Stimulated activated CD4-positive, alpha-beta T cell treated with anti-CD3 and anti-CD28 coated beads, Interleukin-12 subunit alpha, Interleukin-12 subunit beta, amount 100 ng/mL, for 4 hours (primary cell): ENCODE data around the gene PPM1M.

ENCODE experiments used
- DNase-seq: peaks from one replicate; pipeline ENCODE4 v3.0.0-alpha.2; 2020

PPM1M gene, protein sequence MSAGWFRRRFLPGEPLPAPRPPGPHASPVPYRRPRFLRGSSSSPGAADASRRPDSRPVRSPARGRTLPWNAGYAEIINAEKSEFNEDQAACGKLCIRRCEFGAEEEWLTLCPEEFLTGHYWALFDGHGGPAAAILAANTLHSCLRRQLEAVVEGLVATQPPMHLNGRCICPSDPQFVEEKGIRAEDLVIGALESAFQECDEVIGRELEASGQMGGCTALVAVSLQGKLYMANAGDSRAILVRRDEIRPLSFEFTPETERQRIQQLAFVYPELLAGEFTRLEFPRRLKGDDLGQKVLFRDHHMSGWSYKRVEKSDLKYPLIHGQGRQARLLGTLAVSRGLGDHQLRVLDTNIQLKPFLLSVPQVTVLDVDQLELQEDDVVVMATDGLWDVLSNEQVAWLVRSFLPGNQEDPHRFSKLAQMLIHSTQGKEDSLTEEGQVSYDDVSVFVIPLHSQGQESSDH

DNA sequence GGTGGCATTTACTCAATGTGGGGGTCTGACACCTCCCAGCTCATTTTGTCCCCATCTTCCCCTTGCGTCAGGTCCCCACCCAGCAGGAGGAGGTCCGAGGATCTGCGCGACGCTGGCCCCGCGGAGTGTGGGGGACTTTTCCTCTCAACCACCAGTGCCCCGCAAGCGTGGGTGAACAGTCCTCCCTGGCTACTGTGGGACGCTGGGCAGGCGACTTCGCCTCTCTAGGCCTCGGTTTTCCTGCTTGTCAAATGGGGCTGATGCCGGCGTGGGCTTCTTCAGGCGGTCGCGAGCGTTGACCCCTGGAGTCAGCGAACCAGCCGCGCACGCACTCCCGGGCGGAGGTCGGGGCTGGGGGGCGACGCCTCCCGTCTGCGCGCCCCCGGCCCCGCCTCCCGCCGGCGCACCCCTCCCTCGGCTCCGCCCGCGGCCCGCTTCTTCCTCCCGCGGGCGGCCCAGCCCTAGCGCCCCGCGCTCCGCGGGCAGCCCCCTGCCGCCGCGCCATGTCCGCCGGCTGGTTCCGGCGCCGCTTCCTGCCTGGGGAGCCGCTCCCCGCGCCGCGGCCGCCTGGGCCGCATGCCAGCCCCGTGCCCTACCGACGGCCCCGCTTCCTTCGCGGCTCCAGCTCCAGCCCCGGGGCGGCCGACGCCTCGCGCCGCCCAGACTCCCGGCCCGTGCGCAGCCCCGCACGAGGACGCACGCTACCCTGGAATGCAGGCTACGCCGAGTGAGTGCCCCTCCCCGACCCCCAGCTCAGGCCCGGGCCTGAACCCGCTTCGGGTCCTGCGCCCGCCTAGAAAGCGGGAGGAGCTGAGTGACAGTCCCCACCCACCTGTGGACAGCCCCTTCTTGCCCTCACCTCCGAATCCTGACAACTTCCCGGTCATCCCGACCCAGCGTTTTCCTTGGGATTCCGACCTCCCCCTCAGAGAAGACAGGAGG, at the start of gene PPM1M:
Gene PPM1M, plus strand, starts transcription at position 438 of the 942 bp plus-strand sequence. Its CDS starts 66 bp downstream, at position 504.
- DNase-seq, result peak; percentile 50

DNA sequence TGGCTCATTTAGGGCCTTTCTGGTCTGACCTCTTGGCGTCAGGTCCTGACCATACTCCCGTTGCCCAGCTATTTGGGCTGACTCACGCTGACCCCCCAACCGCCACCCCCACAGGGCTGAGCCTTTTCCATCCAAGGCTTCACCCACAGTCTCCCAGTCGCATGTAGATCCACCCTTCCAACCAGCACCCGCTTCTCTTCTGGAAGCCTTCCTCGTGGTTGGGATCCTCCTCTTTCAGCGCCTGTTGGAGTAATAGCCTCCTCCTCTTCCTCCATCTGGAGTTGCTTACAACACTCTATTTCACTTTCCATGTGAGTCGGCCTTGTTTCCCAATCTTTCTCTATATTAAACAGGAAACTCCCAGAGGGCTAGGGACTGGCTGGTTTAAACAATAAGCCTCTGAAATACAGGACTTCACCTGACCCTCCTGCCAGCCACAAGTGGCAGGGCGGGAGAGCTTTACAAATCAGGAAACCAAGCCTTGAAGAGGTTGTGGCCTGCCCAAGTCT, 49.7 kb upstream of the PPM1M start:
- DNase-seq, result no peak

DNA sequence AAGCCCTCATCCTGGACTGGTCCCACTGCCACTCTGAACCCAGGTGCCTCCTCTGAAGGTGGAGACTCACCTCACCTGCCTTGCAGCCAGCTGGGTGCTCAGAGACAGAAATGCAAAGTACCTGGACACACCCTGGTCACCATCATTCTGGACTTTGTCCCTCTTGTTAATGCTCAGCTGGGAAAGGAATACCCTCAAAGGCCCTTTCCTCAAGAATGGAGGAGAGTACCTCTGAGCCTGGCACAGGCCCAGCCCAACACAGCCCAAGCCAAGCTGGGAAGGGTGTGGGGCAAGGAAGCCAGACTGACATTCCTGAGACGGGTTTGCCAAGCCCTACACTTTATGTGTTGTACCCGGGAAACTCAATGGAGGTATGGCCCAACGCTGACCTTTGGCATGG, 48.6 kb upstream of the PPM1M start:
- DNase-seq, result no peak

DNA sequence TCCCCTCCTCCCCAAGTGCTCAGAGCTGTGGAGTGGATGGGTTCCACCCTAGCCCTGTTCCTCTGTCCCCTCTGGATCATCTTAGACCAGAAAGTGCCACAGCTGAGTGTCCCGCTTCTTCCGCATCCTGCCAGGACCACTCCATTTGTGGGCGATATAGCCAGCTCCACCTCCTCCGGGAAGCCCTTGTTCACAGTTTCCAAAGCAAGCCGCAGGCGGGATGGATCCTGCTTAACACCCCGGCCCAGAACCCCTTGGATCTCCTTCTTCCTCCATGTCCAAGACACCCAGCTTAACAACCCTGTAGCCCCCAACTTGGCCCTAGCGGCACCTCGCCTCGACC, 48.1 kb upstream of the PPM1M start:
- DNase-seq, result no peak

DNA sequence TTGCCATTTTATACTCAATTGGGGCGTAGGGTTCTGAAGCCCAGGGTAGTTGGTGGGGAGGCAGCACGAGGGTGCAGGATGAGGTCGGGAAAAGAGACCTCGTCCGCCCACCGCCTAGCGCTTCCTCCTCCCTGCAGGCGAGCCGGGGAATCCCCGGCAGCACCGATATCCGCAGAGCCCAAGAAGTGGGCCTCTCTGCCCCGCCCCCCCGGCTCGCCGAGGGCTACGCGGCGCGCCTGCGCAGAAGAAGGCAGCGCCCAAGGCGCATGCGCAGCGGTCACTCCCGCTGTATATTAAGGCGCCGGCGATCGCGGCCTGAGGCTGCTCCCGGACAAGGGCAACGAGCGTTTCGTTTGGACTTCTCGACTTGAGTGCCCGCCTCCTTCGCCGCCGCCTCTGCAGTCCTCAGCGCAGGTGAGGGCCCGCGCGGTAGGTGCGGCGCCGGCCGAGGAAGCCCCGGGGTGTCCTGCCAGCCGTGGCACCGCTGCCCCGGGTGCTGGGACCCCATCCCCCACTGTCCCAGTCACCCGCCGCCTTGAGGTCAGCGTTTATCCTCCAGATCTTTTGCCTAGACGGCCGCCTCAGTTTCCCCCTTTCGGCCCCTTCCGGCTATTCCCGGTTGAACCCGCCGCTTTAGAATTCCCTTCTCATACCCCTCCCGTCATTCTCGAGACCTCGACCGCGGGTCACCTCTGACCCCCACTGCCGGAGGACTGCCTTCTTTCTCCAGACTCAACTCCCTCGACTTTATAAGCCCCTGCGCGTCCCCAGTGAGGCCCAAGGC, 47.5 kb upstream of the PPM1M start, which contains the start of gene ALAS1:
Gene ALAS1, plus strand, starts transcription at position 319 of the 784 bp plus-strand sequence. CDS start 1,082 bp downstream, outside the sequence.
- DNase-seq, result peak; percentile 96

DNA sequence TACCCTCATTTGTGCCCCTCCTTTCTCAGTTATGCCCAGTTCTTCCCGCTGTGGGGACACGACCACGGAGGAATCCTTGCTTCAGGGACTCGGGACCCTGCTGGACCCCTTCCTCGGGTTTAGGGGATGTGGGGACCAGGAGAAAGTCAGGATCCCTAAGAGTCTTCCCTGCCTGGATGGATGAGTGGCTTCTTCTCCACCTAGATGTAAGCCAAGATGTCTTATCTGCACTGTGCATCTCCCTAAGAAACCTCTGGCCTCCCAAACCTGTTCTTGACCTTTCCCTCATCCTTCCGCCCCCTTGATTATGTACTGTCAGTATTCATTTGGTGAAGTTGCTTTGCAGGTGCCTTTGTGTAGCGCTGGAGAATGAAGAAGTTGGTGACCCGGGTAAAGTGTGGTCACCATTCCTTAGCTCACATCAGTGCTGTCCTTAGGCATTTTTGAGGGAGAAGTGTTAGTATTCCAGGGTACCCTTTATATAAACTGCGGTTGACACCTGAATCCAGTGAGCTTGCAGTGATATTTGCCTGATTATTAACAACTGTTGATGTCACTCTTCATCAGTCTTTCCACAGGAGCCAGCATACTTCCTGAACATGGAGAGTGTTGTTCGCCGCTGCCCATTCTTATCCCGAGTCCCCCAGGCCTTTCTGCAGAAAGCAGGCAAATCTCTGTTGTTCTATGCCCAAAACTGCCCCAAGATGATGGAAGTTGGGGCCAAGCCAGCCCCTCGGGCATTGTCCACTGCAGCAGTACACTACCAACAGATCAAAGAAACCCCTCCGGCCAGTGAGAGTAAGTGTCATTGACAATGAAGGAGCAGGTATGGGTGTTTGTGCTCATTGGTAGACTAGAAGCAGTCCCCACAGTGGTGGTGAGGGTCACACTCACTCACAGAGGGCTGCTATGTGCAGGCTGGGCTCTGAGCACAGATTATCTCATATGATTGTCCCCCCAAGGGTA, 46.6 kb upstream of the PPM1M start:
- no peak for DNase-seq

DNA sequence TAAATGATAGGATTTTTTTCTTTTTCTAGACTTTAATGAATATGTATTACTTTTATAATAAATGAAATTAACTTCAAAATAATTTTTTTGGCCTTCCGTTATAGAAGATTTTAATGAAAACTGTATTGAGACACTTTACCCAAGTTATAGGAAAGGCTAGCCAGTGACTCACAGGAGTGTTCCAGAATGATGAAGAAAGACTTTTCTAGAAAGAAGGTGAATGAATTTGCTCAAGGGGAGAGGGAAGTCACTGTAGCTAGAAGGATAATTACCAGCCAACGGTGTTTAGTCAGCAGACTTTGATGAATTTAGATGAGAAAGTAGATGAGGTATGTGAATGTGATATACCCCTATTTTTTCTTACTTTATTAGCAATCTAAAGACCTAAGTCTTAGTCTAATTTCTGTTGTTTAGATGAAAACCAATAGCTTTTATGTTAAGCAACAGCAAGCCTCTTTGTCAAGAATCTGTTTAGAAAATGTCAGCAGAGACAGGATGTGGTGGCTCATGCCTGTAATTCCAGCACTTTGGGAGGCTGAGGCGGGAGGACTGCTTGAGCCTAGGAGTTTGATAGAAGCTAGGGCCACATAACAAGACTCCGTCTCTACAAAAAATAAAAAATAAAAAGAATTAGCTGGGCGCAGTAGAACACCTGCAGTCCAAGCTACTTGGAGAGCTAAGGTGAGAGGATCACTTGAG, 44.4 kb upstream of the PPM1M start:
- no peak for DNase-seq

DNA sequence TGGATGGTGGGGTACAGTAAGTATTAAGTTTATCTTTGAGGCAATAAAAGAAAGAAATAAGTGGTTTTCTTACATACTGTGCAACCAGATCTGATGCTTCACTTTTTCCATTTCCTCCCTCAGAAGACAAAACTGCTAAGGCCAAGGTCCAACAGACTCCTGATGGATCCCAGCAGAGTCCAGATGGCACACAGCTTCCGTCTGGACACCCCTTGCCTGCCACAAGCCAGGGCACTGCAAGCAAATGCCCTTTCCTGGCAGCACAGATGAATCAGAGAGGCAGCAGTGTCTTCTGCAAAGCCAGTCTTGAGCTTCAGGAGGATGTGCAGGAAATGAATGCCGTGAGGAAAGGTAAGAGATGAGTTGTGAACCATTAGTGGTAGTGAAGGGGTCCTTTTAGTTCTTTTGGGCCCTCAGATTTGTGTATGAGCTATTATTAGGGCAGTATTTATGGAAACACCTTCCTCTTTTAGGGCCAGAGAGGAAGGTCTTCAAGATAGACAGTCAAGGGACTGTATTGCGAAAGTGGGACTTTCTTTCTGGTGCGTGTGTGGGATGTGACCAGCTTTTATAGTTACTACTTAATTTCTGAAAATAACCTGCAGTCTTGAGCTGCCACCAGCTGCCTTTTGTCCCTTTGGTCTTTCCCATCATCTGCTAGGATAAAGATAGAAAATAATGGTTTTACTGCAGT, 43.0 kb upstream of the PPM1M start:
- no peak for DNase-seq

DNA sequence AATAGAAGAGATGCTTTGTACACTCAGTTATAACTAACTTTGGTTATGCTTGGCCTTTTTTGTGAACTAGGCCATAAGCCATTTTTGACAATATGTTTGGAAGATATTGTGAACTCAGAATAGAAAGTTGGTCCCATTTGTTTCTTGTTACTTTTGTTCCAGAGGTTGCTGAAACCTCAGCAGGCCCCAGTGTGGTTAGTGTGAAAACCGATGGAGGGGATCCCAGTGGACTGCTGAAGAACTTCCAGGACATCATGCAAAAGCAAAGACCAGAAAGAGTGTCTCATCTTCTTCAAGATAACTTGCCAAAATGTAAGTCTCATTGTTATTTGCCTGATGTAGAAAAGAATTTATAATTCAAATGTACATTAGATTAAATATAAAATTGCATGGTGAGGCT, 41.9 kb upstream of the PPM1M start:
- no peak for DNase-seq

DNA sequence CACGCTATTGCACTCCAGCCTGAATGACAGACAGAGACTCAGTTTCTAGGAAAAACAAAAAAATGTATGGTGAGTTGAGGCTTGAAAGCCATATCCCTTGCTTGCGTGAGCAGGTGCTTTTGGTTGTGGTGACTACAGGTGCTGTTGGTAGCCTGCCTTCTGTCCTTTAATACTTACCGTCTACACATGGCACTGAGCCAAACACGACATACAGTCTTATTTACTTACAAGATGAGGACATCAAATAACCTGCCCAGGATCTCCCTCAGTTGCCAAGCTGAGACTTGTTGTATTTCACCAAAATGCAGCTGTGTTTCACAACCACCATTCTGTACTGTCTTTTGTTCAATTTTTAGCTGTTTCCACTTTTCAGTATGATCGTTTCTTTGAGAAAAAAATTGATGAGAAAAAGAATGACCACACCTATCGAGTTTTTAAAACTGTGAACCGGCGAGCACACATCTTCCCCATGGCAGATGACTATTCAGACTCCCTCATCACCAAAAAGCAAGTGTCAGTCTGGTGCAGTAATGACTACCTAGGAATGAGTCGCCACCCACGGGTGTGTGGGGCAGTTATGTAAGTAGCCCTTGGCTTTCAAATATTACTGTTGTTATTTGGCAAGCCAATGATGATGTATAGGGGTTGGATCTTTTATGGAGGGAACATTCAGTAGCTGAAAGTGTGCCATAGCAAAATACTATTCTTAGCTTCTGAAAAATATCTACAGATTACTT, 41.1 kb upstream of the PPM1M start:
- DNase-seq, result no peak

DNA sequence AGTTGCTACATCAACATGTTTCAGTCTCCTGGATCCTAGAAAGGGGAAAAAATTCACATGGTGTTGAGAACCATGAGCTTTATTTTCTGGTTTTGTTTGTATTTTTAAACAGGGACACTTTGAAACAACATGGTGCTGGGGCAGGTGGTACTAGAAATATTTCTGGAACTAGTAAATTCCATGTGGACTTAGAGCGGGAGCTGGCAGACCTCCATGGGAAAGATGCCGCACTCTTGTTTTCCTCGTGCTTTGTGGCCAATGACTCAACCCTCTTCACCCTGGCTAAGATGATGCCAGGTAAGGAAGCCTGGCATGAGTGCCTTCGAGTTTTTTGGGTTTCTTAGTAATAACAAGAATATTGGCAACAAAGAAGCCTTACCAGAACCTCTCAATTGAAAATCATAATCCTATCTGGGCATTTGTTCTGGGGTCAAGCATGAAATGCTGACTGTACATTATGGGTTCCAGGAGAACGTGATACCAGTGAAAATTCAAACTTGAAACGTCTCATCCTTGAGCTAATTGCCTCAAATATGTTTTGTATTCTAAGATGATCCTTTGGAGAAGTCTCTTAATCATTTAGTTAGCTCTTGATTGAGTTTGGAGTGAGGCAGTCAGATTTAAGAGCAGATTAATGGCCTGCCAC, 39.7 kb upstream of the PPM1M start:
- no peak for DNase-seq

DNA sequence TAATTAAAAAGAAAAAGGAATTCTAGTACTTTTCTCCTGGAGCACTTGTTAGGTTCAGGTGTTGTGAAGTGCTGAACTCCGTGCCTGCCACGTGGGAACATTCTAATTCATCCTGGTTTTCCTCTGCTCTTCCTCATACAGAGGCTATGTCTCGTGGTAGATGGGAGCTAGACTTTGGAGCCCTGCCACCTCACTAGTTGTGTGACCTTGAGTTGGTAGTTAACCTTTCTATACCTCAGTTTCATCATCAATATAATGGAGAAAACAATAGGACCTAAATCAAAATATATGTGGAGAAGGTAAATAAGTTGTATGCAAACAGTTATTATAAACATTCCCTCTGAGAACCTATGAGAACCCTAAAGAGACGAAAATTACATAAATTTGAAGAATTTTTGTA, 37.0 kb upstream of the PPM1M start:
- DNase-seq, result no peak

DNA sequence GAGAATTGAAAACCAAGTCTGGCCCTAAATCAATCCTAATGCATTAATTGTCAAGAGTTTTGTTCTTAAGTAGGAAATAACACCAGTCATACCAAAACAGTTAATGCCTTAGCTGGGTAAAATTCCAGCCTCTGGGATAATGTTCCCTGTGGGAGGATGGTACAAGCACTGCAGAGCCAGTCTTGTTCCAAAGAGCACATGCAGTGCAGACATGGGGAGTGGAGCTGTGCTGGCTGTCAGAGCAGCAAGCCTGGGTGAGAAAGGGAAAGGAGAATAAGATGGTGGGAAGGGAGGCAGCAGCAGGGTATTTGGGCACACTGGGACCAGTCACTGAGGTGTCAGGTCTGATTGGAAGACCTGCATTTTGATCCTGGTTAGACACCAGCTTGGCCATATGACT, 35.5 kb upstream of the PPM1M start:
- no peak for DNase-seq

DNA sequence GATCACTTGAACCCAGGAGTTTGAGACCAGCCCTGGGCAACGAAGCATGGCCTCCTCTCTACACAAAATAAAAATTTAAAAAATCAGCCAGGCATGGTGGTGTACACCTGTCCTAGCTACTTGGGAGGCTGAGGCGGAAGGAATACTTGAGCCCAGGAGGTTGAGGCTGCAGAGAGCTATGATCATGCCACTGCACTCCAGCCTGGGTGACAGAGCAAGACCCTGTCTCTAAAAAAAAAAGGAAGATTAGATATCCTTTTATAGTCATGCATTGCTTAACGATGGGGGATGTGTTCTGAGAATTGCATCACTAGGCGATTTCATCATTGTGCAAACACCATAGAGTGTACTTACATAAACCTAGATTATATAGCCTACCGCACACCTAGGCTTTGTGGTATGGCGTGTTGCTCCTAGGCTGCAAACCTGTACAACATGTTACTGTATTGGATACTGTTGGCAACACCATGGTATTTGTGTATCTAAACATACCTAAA, 35.0 kb upstream of the PPM1M start:
- DNase-seq, result no peak

DNA sequence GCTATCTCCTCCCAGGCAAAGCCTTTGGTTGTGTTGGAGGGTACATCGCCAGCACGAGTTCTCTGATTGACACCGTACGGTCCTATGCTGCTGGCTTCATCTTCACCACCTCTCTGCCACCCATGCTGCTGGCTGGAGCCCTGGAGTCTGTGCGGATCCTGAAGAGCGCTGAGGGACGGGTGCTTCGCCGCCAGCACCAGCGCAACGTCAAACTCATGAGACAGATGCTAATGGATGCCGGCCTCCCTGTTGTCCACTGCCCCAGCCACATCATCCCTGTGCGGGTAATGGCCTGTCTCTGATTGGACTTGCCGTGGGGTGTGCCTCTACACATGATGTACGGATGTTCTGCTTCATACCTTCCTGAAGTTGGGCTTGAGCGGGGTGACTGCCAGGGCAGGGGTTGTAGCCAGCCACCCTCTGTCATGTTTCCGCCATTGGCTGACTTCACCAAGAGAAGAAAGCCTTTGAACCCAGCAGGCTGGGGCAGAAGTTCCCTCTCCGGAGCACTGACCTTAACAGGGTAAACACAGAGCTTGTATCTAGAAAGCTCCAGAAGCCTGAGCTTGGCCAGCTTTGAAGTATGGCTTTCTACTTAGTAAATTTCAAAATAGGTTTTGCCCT, 34.2 kb upstream of the PPM1M start:
- no peak for DNase-seq

DNA sequence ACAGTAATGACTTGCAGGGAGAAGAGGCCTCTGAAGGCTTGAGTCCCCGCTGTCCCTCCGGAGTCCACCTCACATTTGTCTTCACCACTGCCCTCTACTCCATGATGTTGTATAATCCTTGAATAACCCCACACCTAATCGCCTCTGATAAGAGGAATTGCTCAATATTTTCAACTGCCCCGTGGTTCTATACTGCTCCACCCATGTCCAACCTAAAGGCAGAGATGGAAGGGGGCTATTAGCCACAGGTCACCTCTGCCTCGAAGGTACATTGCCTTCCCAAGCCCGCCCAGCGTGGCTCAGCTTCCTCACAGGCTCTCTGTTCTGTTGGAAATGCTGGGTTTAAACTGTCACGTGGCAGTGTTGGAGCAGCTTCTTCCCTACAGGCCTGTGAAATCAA, 32.6 kb upstream of the PPM1M start:
- no peak for DNase-seq

DNA sequence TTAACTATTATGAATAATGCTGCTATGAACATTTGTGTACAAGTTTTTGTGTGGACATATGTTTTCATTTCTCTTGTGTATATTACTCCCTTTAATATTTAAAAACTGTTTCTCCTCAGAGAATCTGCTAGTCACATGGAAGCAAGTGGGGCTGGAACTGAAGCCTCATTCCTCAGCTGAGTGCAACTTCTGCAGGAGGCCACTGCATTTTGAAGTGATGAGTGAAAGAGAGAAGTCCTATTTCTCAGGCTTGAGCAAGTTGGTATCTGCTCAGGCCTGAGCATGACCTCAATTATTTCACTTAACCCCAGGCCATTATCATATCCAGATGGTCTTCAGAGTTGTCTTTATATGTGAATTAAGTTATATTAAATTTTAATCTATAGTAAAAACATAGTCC, 31.7 kb upstream of the PPM1M start:
- no peak for DNase-seq

DNA sequence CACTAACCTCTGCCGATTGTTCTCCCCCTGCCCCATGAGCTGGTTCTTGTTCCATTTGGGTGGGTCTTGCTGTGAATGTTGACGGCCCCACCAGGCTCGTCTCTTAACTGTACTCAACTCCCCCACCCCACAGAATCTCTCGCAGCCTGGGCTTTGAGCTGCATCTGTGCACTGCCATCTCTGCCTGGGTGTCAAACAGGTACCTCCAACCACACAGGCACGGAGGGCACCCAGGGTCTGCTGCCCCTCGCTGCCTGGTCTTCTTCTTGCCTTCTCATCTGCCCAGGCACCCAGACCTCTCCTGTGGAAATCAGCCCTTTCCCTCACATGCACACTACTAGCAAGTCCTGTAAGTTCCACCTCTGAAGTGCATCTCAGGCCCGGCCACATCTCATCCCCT, 30.2 kb upstream of the PPM1M start:
- no peak for DNase-seq
